ENCODE data around the gene GPR148.

DNA sequence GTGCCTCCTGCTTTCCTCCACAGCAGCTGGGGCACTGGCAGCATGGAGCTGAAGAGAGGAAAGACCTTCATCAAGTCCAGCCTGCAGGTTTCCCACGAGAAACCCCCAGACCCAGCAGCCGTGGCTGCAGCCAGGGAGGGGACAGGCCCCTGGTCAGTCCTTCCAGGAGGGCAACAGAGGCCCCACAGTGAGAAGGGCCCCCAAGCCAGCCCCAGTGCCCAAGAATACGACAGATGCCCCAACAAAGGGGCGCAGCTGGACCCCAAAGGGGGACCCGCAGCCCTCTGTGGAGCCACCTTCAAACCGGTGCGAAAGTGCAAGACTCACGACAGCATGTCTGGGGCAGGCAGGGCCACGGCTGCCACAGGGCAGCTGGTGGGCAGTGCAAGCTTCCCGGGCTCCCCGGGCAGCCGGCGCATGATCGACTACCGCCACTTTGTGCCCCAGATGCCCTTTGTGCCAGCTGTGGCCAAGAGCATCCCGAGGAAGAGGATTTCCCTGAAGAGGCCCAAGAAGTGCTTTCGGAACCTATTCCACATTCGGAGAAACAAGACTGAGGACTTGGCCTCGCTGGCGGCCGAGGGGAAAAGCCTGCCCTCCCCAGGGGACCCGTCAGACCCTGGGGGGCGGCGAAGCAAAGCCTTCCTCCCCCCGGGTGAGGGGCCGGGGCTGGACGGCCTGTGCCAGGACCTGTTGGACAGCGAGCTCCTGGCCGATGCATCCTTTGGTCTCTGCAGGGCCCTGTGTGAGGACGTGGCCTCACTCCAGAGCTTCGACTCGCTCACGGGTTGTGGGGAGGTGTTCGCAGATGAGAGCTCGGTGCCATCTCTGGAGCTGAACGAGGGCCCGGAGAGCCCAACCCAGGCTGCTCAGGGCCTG is 33.4 kb downstream of the GPR148 start:
- TF ChIP-seq, protein P1, sequence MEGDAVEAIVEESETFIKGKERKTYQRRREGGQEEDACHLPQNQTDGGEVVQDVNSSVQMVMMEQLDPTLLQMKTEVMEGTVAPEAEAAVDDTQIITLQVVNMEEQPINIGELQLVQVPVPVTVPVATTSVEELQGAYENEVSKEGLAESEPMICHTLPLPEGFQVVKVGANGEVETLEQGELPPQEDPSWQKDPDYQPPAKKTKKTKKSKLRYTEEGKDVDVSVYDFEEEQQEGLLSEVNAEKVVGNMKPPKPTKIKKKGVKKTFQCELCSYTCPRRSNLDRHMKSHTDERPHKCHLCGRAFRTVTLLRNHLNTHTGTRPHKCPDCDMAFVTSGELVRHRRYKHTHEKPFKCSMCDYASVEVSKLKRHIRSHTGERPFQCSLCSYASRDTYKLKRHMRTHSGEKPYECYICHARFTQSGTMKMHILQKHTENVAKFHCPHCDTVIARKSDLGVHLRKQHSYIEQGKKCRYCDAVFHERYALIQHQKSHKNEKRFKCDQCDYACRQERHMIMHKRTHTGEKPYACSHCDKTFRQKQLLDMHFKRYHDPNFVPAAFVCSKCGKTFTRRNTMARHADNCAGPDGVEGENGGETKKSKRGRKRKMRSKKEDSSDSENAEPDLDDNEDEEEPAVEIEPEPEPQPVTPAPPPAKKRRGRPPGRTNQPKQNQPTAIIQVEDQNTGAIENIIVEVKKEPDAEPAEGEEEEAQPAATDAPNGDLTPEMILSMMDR (IDR thresholded peaks at IDR 0.05), result no peak
- TF ChIP-seq POLR2A (IDR thresholded peaks at IDR 0.05), result no peak
